ENCODE results near the gene LRP11. TPM values are rescaled to one million over a fixed set of nuclear protein-coding genes. Genes with fewer than 3 reads are reported as not detected.

LRP11 gene
- total RNA-seq, 2 experiments from 2014 or later, result 1.9 TPM

GRCh38 chr6:149884215-149884614 lies 20.1 kb upstream of the LRP11 start:
- POLR2A ChIA-PET, result no interaction called here
- intact Hi-C loops (cut with micrococcal nuclease), result no loop called here
- no peaks in the 10 kb centered on the region for H3K36me3 Mint-ChIP-seq (ENCODE audit: low read depth)
- no peak overlapping the region for H3K27ac Mint-ChIP-seq
- H3K4me3 Mint-ChIP-seq, result no peak overlapping the region
- TF ChIP-seq CTCF (IDR thresholded peaks at IDR 0.05), result no peak
- DNase-seq (no peak), ATAC-seq (no peak)
- CTCF ChIA-PET, result no interaction called here
- H3K4me1 Mint-ChIP-seq (ENCODE audit: low read depth), result no peaks in the 10 kb centered on the region
- peaks cover 6% of the 10 kb centered on the region for H3K27me3 Mint-ChIP-seq
- no peaks in the 10 kb centered on the region for H3K9me3 Mint-ChIP-seq

- Mint-ChIP-seq H3K27ac (no peak overlapping the region), H3K27me3 (peaks cover 20% of the 10 kb centered on the region), H3K36me3 (ENCODE audit: low read depth) (no peaks in the 10 kb centered on the region), H3K4me1 (ENCODE audit: low read depth) (no peaks in the 10 kb centered on the region), H3K9me3 (no peaks in the 10 kb centered on the region), H3K4me3 (no peak overlapping the region)
- intact Hi-C loops (cut with micrococcal nuclease), result no loop called here
- CTCF ChIA-PET, result no interaction called here
- no peak for TF ChIP-seq CTCF (IDR thresholded peaks at IDR 0.05)
- POLR2A ChIA-PET, result no interaction called here
- ATAC-seq (no peak), DNase-seq (no peak)
These were observed 17.7 kb upstream of the LRP11 start for GRCh38 chr6:149881860-149882259.

GRCh38 chr6:149881066-149881766 lies 17.1 kb upstream of the LRP11 start:
- H3K27ac Mint-ChIP-seq, result no peak overlapping the region
- intact Hi-C loops (cut with micrococcal nuclease), result no loop called here
- H3K4me1 Mint-ChIP-seq (ENCODE audit: low read depth), result no peaks in the 10 kb centered on the region
- H3K9me3 Mint-ChIP-seq, result no peaks in the 10 kb centered on the region
- H3K27me3 Mint-ChIP-seq, result peaks cover 24% of the 10 kb centered on the region
- no peak for DNase-seq
- no peak for TF ChIP-seq CTCF (IDR thresholded peaks at IDR 0.05)
- ATAC-seq, result no peak
- POLR2A ChIA-PET, result no interaction called here
- H3K36me3 Mint-ChIP-seq (ENCODE audit: low read depth), result no peaks in the 10 kb centered on the region
- CTCF ChIA-PET, result no interaction called here
- no peak overlapping the region for H3K4me3 Mint-ChIP-seq

GRCh38 chr6:149877659-149878058 lies 13.5 kb upstream of the LRP11 start:
- Mint-ChIP-seq H3K36me3 (ENCODE audit: low read depth) (no peaks in the 10 kb centered on the region), H3K4me1 (ENCODE audit: low read depth) (no peaks in the 10 kb centered on the region), H3K9me3 (no peaks in the 10 kb centered on the region), H3K27ac (no peak overlapping the region), H3K4me3 (no peak overlapping the region), H3K27me3 (peaks cover 26% of the 10 kb centered on the region)
- ChIA-PET POLR2A (interaction anchor here (1.0 kb wide), 1 partner anchor 14 kb away, joined by 3 read pairs; no protein-coding TSS in a partner anchor), CTCF (interaction anchor here (1.6 kb wide), 1 partner anchor 11 kb away, joined by 3 read pairs; no protein-coding TSS in a partner anchor)
- no peak for ATAC-seq
- no peak for DNase-seq
- intact Hi-C loops (cut with micrococcal nuclease), result no loop called here
- TF ChIP-seq CTCF (IDR thresholded peaks at IDR 0.05), result no peak

GRCh38 chr6:149876241-149876933 lies 12.2 kb upstream of the LRP11 start:
- intact Hi-C loops (cut with micrococcal nuclease), result no loop called here
- CTCF ChIA-PET, result no interaction called here
- no peaks in the 10 kb centered on the region for H3K4me1 Mint-ChIP-seq (ENCODE audit: low read depth)

More at GRCh38 chr6:149876241-149876933, 12.2 kb upstream of the LRP11 start:
- H3K36me3 Mint-ChIP-seq (ENCODE audit: low read depth), result no peaks in the 10 kb centered on the region
- DNase-seq (no peak), ATAC-seq (no peak)
- POLR2A ChIA-PET, result interaction anchor here (0.5 kb wide), 1 partner anchor 199 kb away, joined by 3 read pairs; no protein-coding TSS in a partner anchor
- TF ChIP-seq CTCF (IDR thresholded peaks at IDR 0.05), result no peak
- H3K27ac Mint-ChIP-seq, result no peak overlapping the region
- peaks cover 32% of the 10 kb centered on the region for H3K27me3 Mint-ChIP-seq
- no peak overlapping the region for H3K4me3 Mint-ChIP-seq
- no peaks in the 10 kb centered on the region for H3K9me3 Mint-ChIP-seq
